Measurements from ENCODE around the gene PLA2G2F.

- TF ChIP-seq ASH2L (IDR thresholded peaks at IDR 0.05; ENCODE audit: low read length) (no peak), KDM4A (IDR thresholded peaks at IDR 0.05; ENCODE audit: low read depth, low read length, severe bottlenecking) (no peak), TCF12 (IDR thresholded peaks at IDR 0.05; ENCODE audit: low read depth, low read length) (no peak), CTCF (IDR thresholded peaks at IDR 0.05; ENCODE audit: control extremely low read depth in 1 of 3, insufficient read depth in 1 of 3, low read depth in 1 of 3, low read length in 3 of 3) (no peak), RXRA (IDR thresholded peaks at IDR 0.05; ENCODE audit: insufficient read depth, low read depth, low read length) (no peak), YY1 (IDR thresholded peaks at IDR 0.05; ENCODE audit: low read depth, low read length) (no peak), HDAC6 (IDR thresholded peaks at IDR 0.05; ENCODE audit: low read depth, low read length) (no peak), MAX (IDR thresholded peaks at IDR 0.05) (no peak)
Observed at GRCh38 chr1:20124456-20125057, 14.6 kb upstream of the PLA2G2F start.
